Stimulated activated CD8-positive, alpha-beta memory T cell treated with anti-CD3 and anti-CD28 coated beads, Interleukin-7, amount 100 ng/mL, for 48 hours (primary cell): ENCODE results near the gene MYOZ3.

Experiments used
- DNase-seq, 2 donors: peaks; one replicate each; pipeline ENCODE4 v3.0.0-alpha.2; 2020; ENCODE audit warnings: low read depth in 1 of 2; ENCODE audit errors: extremely low read depth in 1 of 2

MYOZ3 gene

DNA sequence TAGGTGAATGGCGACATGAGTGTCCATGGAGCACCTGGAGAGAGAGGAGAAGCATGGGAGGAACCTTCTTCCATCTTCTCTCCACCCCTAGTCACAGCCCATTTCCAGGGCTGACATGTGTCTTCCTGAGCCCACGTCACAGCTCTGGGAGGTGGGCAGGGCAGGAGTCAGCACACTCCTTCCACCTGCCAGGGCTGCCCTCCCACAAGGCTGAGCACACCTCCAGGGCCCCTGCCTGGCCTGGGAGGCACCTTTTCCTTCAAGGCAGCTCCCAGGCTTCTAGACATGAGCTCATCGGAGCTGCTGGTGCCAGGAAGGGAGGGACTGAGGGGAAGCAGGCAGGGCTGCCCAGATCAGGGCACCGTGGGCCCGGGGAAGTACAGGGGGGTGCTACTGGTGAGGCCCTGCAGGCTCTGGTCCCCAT, 34.2 kb upstream of the MYOZ3 start:
- DNase-seq = no peak

DNA sequence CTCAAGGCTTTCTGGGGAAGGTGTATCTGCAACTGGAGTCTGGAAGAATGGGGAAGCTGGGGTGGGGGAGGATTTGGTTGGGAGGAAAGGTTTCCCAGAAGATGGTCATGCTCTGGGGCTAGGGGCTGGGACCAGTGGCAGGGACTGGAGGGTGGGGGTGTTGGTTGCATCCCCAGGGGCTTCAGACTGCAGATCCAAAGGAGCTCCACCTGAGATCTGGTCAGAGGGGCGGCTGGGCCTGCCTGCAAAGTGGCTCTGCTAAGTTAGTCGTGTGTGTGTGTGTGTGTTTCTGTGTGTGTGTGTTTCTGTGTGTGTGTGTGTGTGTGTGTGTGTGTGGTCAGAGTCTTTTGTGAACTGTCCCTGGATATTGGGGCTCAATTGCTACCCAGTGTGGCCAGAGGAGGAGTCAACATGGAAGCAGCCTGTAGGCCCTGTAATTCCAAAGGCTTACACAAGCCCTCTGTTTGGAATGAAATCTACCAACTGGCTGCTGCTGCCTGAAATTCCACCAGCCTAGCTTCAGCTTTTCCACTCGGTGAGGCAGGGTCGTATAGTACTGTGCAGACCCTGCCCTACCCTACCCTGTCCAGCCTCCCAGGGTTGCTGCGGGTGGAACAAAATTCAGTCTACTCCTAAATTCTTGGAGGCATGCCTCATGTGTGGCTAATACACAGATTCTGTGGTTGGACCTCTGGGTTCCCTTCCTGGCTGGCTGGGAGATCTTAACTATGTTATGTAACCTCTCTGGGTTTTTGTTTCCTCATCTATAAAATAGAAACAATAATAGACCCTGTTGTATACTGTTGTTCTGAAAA, 33.1 kb upstream of the MYOZ3 start:
- DNase-seq = no peak

DNA sequence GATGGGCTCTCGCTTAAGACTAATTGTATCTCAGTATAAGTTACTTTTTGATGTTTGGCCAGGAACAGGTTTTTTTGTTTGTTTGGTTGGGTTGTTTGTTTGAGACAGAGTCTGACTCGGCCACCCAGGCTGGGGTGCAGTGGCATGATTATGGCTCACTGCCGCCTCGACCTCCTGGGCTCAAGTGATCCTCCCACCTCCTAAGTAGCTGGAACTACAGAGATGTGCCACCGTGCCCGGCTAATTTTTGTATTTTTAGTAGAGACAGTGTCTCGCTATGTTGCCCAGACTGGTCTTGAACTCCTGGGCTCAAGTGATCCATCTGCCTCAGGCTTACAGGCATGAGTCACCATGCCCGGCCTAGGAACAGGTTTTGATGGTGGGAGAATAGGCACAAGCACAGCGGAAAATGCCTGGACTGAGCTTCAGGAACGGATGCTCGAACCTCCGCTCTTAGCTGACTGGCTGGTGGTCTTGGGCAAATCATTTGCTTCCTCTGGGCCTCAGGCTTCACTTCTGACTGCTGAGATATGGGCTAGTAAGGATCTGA, 32.0 kb upstream of the MYOZ3 start:
- DNase-seq = no peak

DNA sequence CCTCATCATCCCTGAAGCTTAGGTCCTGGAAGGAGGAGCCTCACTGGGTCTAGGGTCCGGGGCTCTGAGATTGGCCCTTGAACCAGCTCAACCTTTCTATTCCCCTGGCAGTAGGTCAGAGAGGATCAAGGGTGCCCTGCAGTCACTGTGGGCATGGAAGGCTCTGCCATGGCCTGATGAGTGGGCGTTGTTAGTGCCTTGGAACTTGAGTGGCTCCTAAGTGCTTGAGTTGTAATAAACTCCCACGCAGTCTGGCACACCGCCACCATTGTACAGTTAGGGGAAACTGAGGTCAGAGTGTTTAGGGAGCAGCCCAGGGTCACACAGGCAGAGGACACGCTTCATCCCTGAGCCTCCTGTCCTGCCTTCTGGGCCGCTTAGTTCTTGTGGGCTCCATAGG, 31.0 kb upstream of the MYOZ3 start:
- DNase-seq = no peak

DNA sequence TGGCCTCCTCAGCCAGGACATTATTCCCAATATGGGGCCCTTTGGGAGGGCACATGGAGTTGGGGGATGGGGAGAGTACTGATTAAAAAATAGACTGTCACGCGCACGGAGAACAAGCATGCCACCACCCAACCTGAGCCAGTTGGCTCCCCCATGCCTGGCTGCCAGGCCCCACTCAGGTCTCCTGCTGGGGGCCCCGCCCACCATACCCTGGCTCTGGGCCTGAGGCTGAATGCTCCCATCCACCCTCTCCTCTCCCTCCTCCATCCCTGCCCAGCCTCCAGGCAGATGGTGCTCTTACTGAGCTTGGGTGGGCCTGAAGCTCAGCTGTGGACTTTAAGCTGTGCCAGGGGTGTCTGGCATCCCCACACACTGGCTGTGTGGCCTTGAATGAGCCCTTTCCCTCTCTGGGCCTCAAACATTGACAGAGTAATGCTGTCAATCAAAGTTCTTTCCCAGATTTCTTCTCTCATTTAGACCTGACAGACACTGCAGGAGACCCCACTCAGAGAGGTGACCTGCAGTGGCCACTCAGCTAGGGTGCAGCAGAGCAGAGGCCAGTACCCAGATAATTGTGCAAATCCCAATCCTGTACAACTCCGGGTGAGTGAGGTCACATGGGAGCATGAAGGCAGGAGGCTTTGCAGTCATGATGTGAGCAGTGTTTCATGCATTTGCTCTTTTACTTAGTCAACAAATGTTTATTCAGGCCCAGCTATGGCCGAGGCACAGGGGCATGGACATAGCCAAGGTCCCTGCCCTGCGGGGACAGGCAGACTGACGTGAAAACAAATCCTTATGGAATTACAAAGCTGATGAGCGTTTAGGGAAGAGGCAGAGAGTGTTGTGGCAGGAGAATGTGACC, 30.4 kb upstream of the MYOZ3 start:
- DNase-seq = no peak

DNA sequence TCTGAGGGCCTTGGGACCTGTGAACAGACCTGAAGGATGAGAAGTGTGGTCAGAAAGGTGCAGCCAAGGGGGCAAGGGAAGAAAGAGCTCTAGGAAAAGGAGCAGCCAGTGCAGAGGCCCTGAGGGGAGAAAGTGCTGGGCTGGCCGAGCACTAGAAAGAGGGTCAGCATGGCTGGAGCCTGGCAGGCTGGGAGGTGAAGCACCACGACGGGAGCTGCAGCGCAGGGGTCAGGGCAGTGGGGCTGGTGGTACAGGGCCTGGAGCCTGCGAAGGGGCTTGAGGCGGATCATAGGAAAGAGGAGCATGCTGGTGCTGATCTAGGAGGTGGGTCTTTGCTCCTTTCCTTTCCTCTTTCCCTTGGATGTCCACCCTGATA, 29.7 kb upstream of the MYOZ3 start:
- DNase-seq = no peak

DNA sequence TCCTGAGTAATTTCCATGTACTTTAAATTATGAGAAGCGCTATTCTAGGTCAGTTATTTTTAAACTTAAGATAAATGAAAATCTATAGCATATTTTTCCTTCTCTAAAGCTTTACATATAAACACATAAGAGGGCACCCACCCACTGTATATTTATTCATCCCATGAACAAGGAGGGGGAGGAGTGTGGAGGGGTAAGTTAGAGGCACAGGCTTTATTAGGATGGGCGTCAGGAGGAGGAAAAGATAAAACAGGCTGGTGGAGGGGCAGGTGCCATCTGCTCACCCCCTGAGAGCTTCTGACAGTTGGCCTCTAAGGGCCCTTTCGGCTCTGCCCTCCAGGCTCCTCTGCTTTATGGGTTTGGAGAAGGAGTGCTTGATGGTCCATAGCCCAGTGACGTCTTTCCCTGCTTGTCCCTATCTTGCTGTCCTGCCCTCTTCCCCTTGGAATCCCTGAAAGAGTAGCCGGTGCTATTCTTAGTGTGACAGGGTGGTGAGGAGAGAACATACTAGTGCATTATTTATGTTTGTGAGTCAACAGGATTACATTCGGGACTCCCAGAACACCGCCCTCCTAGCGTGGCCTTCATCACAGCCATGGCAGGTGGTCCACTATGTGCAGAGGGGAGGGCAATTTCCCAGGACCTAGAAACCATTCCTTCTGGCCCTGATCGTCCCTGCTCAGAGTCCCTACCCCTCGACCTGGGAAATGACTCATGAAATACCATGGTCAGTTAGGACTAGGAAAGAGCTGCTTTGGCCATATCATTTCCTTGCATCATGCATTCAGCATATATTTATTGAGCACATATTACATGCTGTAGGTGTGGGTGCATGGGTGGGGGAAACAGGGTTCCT, 28.5 kb upstream of the MYOZ3 start:
- DNase-seq = no peak

DNA sequence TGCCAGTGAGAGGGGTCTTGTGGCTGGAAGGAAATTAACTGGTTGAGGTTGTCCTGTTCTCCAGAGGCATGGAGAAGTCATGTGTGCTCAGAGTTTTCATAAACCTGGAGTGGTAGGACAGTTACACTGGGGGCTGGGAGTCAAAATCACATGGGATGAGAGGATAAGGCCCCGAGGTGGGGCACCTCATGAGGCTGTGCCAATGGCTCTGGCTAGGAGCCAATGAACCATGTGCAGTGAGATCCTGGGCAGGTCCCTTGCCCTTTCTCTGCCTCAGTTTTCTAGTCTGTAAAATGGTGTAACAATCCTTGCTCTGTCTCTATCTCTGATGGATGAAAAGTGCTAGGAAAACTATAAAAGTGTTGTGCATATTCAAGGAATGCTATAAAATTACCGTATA, 27.6 kb upstream of the MYOZ3 start:
- DNase-seq = no peak

DNA sequence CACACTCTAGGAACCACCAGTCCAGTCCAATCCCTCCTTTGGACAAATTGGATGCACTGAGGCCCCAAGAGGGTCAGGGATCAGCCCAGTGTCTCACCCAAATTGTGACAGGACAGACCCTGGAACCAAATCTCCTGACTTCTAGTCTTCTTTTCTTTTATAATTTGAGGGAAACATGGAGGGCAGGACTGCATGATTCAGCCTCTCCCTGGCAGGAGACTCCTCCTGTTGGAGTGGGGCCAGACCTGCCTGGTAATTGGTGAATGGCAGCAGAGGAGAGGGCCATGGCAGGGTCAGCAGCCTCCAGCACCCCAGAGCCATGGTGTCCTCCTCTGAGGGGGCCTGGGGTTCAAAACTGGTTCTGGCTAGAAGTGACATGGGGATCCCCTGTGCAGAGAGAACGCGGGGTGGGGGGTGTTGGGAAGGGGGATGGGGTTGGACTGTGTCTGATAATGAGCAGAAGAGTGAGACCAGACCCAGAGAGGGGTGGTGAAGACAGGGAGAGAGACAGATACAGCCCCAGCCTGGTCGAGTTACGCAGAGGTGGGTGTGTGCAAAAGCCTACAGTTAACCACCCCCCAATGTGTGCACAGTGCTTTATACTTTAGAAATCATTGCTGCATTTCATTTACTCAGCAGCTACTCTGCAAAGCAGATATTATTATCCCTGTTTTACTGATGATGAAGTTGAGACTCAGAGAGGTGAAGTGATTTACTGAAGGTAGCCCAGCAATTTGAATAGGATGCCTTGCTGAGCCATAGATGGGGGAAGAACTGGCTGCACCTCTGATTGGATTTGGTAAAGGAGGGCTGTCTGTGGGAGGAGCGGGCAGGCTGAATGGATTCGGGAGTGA, 24.4 kb upstream of the MYOZ3 start:
- DNase-seq = no peak

DNA sequence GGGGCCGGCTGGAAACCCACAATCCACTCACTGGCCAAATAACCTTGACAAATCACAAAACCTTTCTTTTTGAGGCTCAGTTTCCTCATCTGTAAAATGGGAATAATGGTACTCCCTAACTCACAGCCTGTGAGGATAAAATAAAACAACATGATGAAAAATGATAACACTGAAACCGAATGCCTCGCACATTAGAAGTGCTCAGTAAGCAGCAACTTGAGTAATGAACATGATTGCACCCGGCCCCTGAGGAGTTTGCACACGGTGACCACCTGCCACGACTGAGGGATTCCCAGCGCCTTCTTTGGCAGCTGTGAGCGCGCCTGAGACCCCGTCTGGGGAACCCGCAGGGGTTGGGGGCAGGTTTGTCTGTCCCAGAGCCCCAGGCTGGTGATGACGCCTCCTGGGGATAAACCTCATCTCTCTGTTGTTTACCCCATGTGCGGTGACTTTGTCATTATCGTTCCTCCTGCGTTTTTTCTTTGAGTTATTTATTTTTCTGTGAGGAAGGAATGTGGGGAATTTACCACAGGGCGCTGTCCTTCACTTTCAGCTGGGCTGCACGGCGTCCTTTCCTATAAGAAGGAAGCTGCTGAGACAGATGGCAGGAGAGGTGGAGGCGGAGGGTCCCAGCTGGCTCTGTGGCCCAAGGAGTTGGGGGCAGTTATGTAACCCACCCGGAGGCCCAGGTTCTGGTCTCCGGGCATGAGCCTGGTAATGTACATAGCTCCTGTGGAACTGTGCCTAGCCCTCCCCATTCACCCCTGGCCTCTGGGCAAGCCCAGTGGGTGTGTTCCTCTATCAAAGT, 23.6 kb upstream of the MYOZ3 start:
- DNase-seq = no peak

DNA sequence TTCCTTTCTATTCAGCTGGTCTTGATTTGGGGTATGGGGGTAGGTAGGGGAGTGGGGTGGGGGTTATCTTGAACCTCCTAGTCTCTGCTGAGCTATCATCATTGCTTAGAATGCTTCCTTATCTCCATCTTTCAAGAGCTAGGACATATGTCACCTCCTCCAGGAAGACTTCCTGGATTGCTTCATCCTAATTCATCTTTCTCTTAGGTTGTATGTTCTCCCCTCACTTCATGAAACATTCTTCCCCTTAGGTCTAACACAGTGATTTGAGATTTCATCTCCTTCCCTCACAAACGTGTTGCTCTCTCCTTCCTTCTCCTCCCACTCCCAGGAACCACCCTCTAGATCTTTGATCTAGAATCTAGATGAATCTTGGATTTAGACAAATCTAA, 23.0 kb upstream of the MYOZ3 start:
- DNase-seq = no peak

DNA sequence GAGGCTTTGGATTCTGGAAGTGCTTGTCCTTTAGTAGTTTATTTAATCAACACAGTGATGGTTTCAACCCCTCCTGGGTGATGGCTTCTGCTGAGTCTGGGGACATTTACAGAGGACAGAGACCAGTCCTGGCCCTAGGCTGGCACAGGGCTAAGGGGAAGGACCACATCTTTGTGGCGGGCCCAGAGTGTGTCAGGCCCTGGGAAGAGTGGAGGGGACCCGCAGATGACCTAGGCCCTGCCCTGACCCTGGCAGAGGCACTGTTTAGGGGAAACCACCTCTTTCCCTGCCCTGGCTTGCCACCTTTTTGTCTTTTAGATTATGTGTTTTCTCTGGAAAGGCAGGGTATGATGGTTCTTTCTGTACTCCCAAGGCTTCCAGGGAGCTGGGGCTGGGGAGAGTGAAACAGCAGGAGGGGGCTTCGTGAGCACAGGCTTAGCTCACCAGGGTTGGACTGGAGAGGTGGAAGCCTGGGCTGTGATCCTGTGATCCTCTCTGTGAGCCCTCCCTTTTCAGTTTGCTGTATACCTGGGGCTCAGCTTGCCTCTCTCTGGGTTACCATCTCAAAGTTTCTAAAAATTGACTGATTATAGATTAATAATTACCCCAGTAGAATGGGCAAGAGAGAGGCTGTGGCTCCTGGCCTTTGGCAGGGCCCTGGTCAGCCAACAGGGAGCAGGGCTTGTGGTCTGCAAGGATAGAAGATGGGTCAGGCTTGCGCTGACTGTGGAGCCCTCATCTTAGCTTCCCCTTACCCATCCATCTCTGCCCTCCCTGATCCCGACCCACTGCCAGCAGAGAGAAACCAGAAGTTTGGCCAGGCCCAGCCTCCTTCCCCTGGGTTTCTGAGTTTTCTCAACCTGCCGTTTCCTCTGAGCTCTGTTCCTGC, 22.3 kb upstream of the MYOZ3 start:
- no peak for DNase-seq

DNA sequence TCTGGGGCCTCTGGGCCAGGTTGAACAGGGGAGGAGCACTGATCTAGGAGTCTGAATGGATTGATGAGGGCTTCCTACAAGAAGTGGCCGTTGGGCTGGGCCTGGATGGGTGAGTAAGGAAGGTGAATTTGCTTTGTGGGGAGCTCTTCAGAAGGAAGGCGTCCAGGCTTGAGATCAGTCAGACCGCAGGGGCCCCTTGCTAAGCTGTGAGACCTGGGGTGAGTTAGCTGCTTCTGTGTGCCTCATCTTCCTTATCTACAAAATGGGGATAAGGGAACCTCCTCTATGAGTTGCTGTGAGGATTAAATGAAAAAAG, 21.7 kb upstream of the MYOZ3 start:
- DNase-seq = no peak

DNA sequence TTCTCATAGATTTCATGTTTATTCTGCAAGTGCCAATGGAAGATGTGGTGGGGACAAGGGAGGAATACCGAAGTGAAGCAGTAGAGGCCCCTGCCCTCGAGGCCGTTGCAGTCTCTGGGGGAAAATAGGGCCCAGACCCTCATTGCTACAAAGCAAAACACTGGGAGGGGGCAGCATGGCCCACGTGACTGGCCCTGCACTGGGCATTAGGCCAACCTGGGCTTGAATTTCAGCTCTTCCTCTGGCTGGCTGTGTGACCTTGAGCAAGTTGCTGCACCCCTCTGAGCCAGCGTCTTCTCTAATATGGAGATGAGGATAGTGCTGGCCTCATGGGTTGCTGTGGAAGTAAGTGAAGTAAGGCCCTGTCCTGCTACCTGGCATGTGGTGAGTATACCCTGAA, 21.3 kb upstream of the MYOZ3 start:
- no peak for DNase-seq

DNA sequence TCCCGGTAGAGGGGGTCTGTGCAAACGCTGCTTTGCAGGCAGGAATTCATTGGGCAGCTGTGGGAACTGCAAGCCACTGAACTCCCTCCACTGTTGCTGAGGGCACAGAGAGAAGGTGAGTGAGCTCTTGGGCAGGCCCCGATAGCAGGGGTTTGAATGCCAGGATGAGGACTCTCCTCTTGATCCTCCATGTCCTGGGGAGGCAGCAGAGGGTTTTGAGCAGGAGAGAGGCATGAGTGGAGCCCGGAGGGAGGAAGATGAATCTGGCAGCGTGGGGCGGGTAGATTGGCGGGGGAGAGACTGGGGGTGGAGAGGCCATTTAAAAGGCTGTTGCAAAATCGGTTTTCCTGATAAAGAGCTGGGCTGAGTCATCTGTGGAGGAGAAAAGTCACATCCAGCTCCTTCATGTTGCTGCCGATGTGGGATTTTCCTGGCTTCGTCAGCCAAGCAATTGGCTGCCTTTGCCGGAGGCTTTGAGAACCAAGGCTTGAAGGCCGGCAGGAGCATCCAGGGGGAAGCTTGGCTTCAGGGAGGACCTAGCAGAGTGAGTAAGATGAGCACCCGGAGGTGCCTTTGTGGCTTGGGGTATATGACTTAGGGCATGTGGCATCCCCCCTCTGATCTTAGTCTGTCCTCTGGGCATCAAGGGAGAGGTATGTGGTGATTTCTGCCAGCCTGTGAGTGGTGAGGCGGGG, 20.6 kb upstream of the MYOZ3 start, which contains the start of gene SYNPO:
Gene SYNPO (plus strand): TSS at position 350 of the 695 bp plus-strand sequence. CDS start 7,616 bp downstream, outside the sequence.
- DNase-seq = no peak

DNA sequence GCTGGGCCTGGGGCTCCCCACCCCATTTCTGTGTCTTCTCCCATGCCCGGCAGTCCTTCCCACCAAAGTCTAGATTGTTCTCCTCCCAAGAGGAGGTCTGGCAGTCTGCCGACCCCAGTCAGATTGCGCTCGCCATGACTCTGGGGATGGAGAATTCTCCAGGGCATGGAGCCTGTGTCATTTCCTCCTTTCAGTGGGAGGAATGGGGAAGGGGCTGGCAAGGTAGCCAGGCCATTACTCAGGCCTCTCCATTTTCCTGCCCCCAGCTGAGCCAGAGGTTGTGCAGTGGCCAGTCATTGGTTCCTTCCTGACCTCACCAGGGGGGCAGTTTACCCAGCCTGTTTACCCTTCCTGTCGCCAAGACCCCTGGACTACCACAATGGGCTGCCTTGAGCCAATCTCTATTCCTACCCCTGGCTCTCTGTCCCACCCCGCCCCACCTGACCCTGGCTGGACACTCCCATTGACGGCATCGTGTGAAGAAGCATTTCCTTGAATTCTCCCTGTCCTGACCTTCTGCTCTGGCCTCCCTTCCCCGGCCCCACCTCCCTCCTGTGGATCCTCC, 20.0 kb upstream of the MYOZ3 start:
- DNase-seq = no peak

DNA sequence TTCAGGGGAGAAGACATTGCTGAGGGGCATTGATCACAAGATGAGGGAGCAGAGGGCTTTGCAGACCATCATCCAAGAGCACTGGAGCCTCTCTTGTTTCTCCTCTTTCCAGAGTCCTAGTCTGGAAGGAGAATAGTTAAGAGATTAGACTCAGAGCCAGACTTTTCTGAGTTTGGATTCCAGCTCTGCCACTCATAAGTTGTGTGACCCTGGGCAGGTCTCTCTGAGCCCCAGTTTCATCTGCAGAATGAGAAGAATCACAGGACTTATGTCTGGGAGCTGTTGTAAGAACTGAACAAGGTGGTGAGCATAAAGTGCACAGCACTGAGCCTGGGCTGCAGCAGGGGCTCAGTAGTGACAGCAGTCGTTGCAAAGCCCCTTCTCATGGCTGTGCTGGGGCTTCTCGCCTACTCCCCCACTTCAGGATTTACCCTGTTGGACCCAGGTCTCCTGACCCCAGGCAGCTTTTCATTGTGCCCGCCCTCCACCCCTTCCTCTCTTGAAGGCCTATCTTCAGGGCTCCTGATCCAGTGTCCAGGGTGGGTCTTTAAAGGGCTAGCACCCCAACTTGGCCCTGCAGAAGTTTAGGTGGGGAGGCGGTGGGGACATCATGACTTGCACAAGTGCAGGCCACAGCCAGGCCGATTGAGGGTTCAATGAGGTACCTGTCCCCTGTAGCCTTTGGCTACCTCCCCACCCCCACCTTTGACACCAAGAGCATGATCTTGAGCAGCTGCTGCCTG, 19.1 kb upstream of the MYOZ3 start:
- DNase-seq = no peak
